ENCODE results near the gene ATP6AP1. TPM values are rescaled to one million over a fixed set of nuclear protein-coding genes. Genes with fewer than 3 reads are reported as not detected.

Gene ATP6AP1
- polyA plus RNA-seq, 1 experiment: 65.0 TPM

GRCh38 chrX:154450312-154450711 is 21.8 kb downstream of the ATP6AP1 start:
- Histone ChIP-seq H3K27ac (ENCODE audit: low read depth, low read length) (no peak overlapping the region), H3K27me3 (ENCODE audit: control insufficient read depth, insufficient read depth, low read length) (no peaks in the 10 kb centered on the region), H3K9me3 (ENCODE audit: control insufficient read depth, insufficient read depth, low read length) (no peaks in the 10 kb centered on the region), H3K4me3 (ENCODE audit: low read depth, low read length) (no peak overlapping the region)
- POLR2A ChIA-PET: no interaction called here
- TF ChIP-seq CTCF (IDR thresholded peaks at IDR 0.05; ENCODE audit: low read depth, low read length): no peak
- no peak for DNase-seq (ENCODE audit: low read depth, low spot score)
- CTCF ChIA-PET: no interaction called here

GRCh38 chrX:154452823-154453222 is 24.3 kb downstream of the ATP6AP1 start:
- TF ChIP-seq CTCF (IDR thresholded peaks at IDR 0.05; ENCODE audit: low read depth, low read length): no peak
- no peaks in the 10 kb centered on the region for H3K9me3 ChIP-seq (ENCODE audit: control insufficient read depth, insufficient read depth, low read length)
- no peaks in the 10 kb centered on the region for H3K27me3 ChIP-seq (ENCODE audit: control insufficient read depth, insufficient read depth, low read length)
- ChIA-PET POLR2A (no interaction called here), CTCF (no interaction called here)
- no peak overlapping the region for H3K4me3 ChIP-seq (ENCODE audit: low read depth, low read length)
- no peak for DNase-seq (ENCODE audit: low read depth, low spot score)
- H3K27ac ChIP-seq (ENCODE audit: low read depth, low read length): no peak overlapping the region

- CTCF ChIA-PET: no interaction called here
- Histone ChIP-seq H3K27me3 (ENCODE audit: control insufficient read depth, insufficient read depth, low read length) (no peaks in the 10 kb centered on the region), H3K9me3 (ENCODE audit: control insufficient read depth, insufficient read depth, low read length) (no peaks in the 10 kb centered on the region), H3K27ac (ENCODE audit: low read depth, low read length) (no peak overlapping the region), H3K4me3 (ENCODE audit: low read depth, low read length) (peak overlapping the region; percentile 55)
- no peak for TF ChIP-seq CTCF (IDR thresholded peaks at IDR 0.05; ENCODE audit: low read depth, low read length)
- no peak for DNase-seq (ENCODE audit: low read depth, low spot score)
- POLR2A ChIA-PET: no interaction called here
These were observed 29.1 kb downstream of the ATP6AP1 start for GRCh38 chrX:154457491-154458115.

DNA sequence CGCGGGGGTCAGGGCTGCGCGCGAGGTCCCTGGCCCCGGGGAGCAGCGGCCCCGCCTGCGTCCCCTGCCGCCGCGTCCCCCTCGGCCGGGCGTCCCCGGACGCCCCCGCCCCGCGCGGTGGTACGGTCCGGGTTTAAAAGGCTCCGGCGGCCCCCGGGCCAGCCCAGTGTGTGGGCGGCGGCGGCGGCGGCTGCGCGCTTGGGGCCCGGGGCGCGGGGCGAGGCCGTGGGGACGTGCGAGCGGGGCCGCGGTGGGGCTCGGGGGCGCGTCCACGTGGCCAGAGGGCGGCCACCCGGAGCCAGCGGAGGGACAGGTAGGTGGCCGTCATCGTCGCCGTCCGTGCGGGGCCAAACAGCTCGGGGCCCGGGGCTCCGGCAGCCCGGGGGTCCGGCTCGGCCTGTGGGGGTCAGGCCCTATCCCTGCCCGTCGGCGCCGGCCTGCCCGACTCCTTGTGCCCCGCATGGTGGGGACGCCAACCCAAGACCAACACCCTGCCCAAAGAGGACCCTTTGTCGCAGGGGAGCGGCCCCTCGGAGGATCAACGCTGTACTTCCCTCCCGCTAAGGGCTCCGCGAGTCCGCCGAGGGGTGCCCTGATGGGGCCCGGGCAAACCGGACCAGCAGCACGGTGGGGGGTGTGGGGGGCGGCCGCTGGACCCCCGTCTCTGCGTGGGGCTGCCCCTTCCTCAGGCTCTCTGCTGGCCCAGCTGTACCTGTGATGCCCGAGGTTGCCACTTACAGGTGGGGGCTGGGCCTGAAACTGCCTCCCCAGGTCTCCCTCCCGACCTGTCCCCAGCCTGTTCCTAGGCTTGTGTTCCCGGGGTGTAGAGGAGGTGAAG is 29.9 kb downstream of the ATP6AP1 start, which contains the start of gene PLXNA3:
TSS of gene PLXNA3 (plus strand) at position 166 of the 838 bp plus-strand sequence. CDS start 1,903 bp downstream, outside the sequence.
- CTCF ChIA-PET: no interaction called here
- POLR2A ChIA-PET: interaction anchor here (1.1 to 1.5 kb wide), 3 partner anchors 29 to 47 kb away, joined by 3 to 6 read pairs (median 4); partner anchors contain the start of genes SLC10A3 and TAFAZZIN

More for the DNA sequence above, 29.9 kb downstream of the ATP6AP1 start, which contains the start of gene PLXNA3:
- H3K27me3 ChIP-seq (ENCODE audit: control insufficient read depth, insufficient read depth, low read length): no peaks in the 10 kb centered on the region
- no peak for DNase-seq (ENCODE audit: low read depth, low spot score)
- H3K4me3 ChIP-seq (ENCODE audit: low read depth, low read length): peak within 1 kb of the TSS; percentile 75
- H3K9me3 ChIP-seq (ENCODE audit: control insufficient read depth, insufficient read depth, low read length): no peaks in the 10 kb centered on the region
- H3K27ac ChIP-seq (ENCODE audit: low read depth, low read length): no peak within 1 kb of the TSS
- TF ChIP-seq CTCF (IDR thresholded peaks at IDR 0.05; ENCODE audit: low read depth, low read length): no peak

All from AG04450 (cell line).